Skeletal muscle tissue (tissue), 4 donors: Measurements from ENCODE around the gene FDPS. TPM values are rescaled to one million over a fixed set of nuclear protein-coding genes. Genes with fewer than 3 reads are reported as not detected.

Experiments used
- H3K27ac ChIP-seq: one replicate; pipeline ENCODE4 v1.7.0; 2013; ENCODE audit warnings: mild to moderate bottlenecking, low read depth, low read length, inconsistent platforms
- H3K27me3 ChIP-seq, 3 donors: one replicate each; pipeline ENCODE4 v1.7.0; 2013; ENCODE audit warnings: low read length in 3 of 3; ENCODE audit not compliant: control insufficient read depth in 3 of 3, insufficient read depth in 3 of 3
- H3K36me3 ChIP-seq, 3 donors: one replicate each; pipeline ENCODE4 v1.7.0; 2013; ENCODE audit warnings: low read length in 3 of 3; ENCODE audit not compliant: control insufficient read depth in 3 of 3, insufficient read depth in 3 of 3
- H3K4me1 ChIP-seq, 3 donors: one replicate each; pipeline ENCODE4 v1.7.0; 2013; ENCODE audit warnings: low read length in 3 of 3, mild to moderate bottlenecking in 3 of 3; ENCODE audit not compliant: control insufficient read depth in 3 of 3, insufficient read depth in 3 of 3
- H3K4me3 ChIP-seq, 3 donors: one replicate each; pipeline ENCODE4 v1.7.0; 2013; ENCODE audit warnings: low read length in 3 of 3
- H3K9ac ChIP-seq, 3 donors: one replicate each; pipeline ENCODE4 v1.7.0; 2013; ENCODE audit warnings: low read length in 3 of 3, mild to moderate bottlenecking in 3 of 3, moderate library complexity in 2 of 3, low read depth in 1 of 3
- H3K9me3 ChIP-seq, 3 donors: one replicate each; pipeline ENCODE4 v1.7.0; 2013; ENCODE audit warnings: low read length in 3 of 3; ENCODE audit not compliant: control insufficient read depth in 3 of 3
- total RNA-seq: library from RNA; depleted of rRNA; stranded (reverse); fragments of >200 nt; gene quantifications from one replicate; pipeline ENCODE4 v1.2.3, GENCODE V29; 2014
- donor health status: Osteomylitis.

The FDPS gene
- total RNA-seq, 1 donor from 2014 or later = 69.4 TPM

GRCh38 chr1:155272466-155273342 lies 36.0 kb upstream of the FDPS start:
- H3K4me1 ChIP-seq = peaks cover 24 to 36% (median 30%) of the 10 kb centered on the region in 3 donors

GRCh38 chr1:155273343-155274245 lies 35.1 kb upstream of the FDPS start, which contains the start of gene CLK2:
CLK2 (minus strand) TSS chr1:155273504; CDS start chr1:155270977, 2,527 bp downstream.
- H3K4me3 ChIP-seq = peak within 1 kb of the TSS; percentile 91 to 93 (median 93)
- H3K27ac ChIP-seq = peak within 1 kb of the TSS; percentile 93
- H3K4me1 ChIP-seq = peaks cover 28 to 38% (median 31%) of the 10 kb centered on the region in 3 donors
- H3K36me3 ChIP-seq = peaks cover 19 to 23% (median 22%) of the 10 kb centered on the region in 3 donors
- H3K9ac ChIP-seq = peak within 1 kb of the TSS; percentile 87 to 91 (median 91)
- no peaks in the 10 kb centered on the region for H3K27me3 ChIP-seq
- H3K9me3 ChIP-seq = no peaks in the 10 kb centered on the region

More at GRCh38 chr1:155272466-155273342, 36.0 kb upstream of the FDPS start:
- H3K9me3 ChIP-seq = no peaks in the 10 kb centered on the region
- peak overlapping the region; percentile 93 for H3K27ac ChIP-seq
- H3K36me3 ChIP-seq = peaks cover 28 to 32% (median 31%) of the 10 kb centered on the region in 3 donors
- peak overlapping the region; percentile 86 to 91 (median 91) for H3K9ac ChIP-seq
- H3K4me3 ChIP-seq = peak overlapping the region; percentile 91 to 93 (median 93)
- no peaks in the 10 kb centered on the region for H3K27me3 ChIP-seq

- Histone ChIP-seq H3K27me3 (no peaks in the 10 kb centered on the region), H3K36me3 (no peaks in the 10 kb centered on the region), H3K4me1 (peaks cover 23 to 28% (median 26%) of the 10 kb centered on the region in 3 donors), H3K4me3 (peak within 1 kb of the TSS; percentile 75 to 81 (median 76)), H3K9ac (peak within 1 kb of the TSS; percentile 40 to 78 (median 71)), H3K27ac (no peak within 1 kb of the TSS), H3K9me3 (no peaks in the 10 kb centered on the region)
These were observed 31.4 kb upstream of the FDPS start, which contains the start of gene HCN3 for GRCh38 chr1:155277070-155277901. HCN3 (plus strand) TSS chr1:155277463; CDS start chr1:155277591, 128 bp downstream.

GRCh38 chr1:155277902-155278688 lies 30.6 kb upstream of the FDPS start:
- H3K9me3 ChIP-seq = no peaks in the 10 kb centered on the region
- H3K36me3 ChIP-seq = no peaks in the 10 kb centered on the region
- peak overlapping the region in 2 of 3 donors; percentile 71 to 78 for H3K9ac ChIP-seq
- H3K27ac ChIP-seq = no peak overlapping the region
- H3K4me1 ChIP-seq = peaks cover 18 to 25% (median 23%) of the 10 kb centered on the region in 3 donors
- no peaks in the 10 kb centered on the region for H3K27me3 ChIP-seq
- H3K4me3 ChIP-seq = peak overlapping the region; percentile 75 to 81 (median 76)

GRCh38 chr1:155278689-155279160 lies 29.9 kb upstream of the FDPS start:
- Histone ChIP-seq H3K4me1 (peaks cover 15 to 22% (median 21%) of the 10 kb centered on the region in 3 donors), H3K36me3 (no peaks in the 10 kb centered on the region), H3K27me3 (no peaks in the 10 kb centered on the region), H3K9me3 (no peaks in the 10 kb centered on the region), H3K27ac (no peak overlapping the region), H3K4me3 (no peak overlapping the region), H3K9ac (no peak overlapping the region)

- Histone ChIP-seq H3K9ac (no peak overlapping the region), H3K4me1 (peaks cover 13 to 19% (median 19%) of the 10 kb centered on the region in 3 donors), H3K36me3 (no peaks in the 10 kb centered on the region), H3K9me3 (no peaks in the 10 kb centered on the region), H3K27ac (no peak overlapping the region), H3K4me3 (no peak overlapping the region), H3K27me3 (no peaks in the 10 kb centered on the region)
These were observed 29.4 kb upstream of the FDPS start for GRCh38 chr1:155279268-155279667.

- no peak overlapping the region for H3K4me3 ChIP-seq
- H3K9ac ChIP-seq = no peak overlapping the region
- H3K27me3 ChIP-seq = no peaks in the 10 kb centered on the region
- no peak overlapping the region for H3K27ac ChIP-seq
- H3K36me3 ChIP-seq = peaks cover 0 to 3% (median 0%) of the 10 kb centered on the region in 3 donors
- peaks cover 4 to 8% (median 6%) of the 10 kb centered on the region in 3 donors for H3K4me1 ChIP-seq
- H3K9me3 ChIP-seq = no peaks in the 10 kb centered on the region
These were observed 26.1 kb upstream of the FDPS start for GRCh38 chr1:155282488-155283091.

GRCh38 chr1:155284476-155284875 lies 24.2 kb upstream of the FDPS start:
- H3K27me3 ChIP-seq = no peaks in the 10 kb centered on the region
- no peak overlapping the region for H3K27ac ChIP-seq
- H3K4me1 ChIP-seq = no peaks in the 10 kb centered on the region
- H3K4me3 ChIP-seq = no peak overlapping the region
- peaks cover 0 to 3% (median 0%) of the 10 kb centered on the region in 3 donors for H3K36me3 ChIP-seq
- no peak overlapping the region for H3K9ac ChIP-seq
- H3K9me3 ChIP-seq = no peaks in the 10 kb centered on the region
